ENCODE results near the gene MCC.

Gene MCC

DNA sequence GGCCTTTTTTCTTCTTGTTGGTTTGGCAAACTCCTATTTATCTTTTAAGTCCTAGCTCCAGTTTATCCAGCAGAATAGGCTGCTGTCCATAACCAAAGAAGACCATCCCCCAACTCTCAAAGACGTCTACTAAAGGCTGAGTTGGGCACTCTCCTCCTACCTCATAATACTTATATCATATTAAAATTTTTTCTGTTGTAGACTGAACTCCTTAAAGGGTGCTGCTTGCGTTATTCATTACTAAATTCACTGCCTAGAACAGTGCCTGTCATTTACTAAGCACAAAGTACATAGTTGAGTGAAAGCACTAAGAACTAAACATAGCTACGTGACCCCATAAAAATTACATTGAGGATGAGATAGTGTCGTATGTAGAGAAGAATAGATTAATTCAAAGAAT lies 490.0 kb downstream of the MCC start:
- TF ChIP-seq, protein P1, sequence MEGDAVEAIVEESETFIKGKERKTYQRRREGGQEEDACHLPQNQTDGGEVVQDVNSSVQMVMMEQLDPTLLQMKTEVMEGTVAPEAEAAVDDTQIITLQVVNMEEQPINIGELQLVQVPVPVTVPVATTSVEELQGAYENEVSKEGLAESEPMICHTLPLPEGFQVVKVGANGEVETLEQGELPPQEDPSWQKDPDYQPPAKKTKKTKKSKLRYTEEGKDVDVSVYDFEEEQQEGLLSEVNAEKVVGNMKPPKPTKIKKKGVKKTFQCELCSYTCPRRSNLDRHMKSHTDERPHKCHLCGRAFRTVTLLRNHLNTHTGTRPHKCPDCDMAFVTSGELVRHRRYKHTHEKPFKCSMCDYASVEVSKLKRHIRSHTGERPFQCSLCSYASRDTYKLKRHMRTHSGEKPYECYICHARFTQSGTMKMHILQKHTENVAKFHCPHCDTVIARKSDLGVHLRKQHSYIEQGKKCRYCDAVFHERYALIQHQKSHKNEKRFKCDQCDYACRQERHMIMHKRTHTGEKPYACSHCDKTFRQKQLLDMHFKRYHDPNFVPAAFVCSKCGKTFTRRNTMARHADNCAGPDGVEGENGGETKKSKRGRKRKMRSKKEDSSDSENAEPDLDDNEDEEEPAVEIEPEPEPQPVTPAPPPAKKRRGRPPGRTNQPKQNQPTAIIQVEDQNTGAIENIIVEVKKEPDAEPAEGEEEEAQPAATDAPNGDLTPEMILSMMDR (conservative IDR thresholded peaks at IDR 0.05; ENCODE audit: control insufficient read depth, insufficient read depth, low read depth, low read length), result no peak
- no peak overlapping the region for H3K4me3 ChIP-seq (ENCODE audit: control insufficient read depth, low read depth, low read length)
- DNase-seq (ENCODE audit: low read depth), result no peak

DNA sequence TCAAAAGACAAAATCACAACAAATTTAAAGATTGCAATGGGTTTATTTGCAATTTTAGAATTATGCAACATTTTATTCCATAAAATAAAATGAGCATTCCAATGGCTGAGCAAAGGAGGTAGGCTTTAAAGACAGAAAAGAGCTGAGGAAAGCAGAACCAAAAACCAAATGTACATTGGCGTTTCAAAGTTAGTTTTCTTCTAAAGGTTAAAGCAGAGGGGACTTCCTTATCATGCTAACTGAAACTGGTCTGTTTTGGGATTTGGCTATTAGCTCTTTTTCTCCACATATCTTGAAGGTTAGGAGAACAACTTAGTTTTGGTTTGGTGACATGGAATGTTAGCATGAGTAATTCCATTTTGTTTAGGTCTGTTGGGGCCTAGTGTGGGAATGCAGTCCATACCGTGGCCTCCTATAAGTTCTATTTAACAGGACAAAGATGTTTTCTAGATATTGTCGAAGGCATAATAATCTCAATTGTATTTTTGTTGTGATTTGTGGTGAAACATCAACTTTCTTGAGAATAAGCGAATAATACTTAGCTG lies 491.4 kb downstream of the MCC start:
- H3K4me3 ChIP-seq (ENCODE audit: control insufficient read depth, low read depth, low read length), result no peak overlapping the region
- DNase-seq (ENCODE audit: low read depth), result no peak
- TF ChIP-seq, protein P1 (conservative IDR thresholded peaks at IDR 0.05; ENCODE audit: control insufficient read depth, insufficient read depth, low read depth, low read length), result no peak

DNA sequence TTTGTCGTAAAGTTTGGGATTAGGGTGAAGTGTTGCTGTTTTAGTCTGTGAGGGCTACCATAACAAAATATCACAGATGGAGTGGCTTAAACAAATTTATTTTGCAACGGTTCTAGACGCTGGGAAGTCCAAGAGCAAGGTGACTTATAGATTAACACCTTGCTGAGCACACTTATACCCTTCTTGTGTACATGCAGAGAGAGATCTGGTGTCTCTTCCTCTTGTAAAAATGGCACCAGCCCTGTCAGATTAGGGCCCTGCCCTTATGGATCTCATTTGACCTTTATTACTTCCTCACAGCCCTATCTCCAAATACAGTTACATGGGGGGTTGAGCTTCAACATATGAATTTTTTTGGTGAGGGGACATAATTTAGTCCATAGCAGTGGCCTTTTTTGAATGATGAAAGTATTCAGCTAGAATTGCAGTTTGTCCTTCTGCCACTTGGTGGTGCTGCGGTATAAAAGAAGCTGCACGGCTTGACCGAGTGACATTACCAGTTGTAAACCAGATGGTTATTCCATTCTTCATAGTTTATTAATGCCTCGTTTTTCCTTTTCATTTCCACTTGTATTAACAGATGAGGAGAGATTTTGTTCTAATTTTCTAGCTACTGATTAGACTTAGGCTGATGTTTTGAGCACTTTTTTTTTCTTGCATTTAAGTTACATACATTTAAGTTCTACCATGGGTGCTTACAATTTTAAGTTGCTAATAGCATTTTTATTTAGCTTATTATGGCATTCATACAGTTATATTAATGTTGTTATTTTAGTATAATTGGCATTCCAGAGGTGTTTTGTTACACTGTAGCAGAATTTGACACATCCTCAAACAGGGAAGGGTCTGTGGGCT lies 492.3 kb downstream of the MCC start:
- H3K4me3 ChIP-seq (ENCODE audit: control insufficient read depth, low read depth, low read length), result no peak overlapping the region
- TF ChIP-seq, protein P1 (conservative IDR thresholded peaks at IDR 0.05; ENCODE audit: control insufficient read depth, insufficient read depth, low read depth, low read length), result peak; percentile 92
- peak; percentile 75 for DNase-seq (ENCODE audit: low read depth)

- TF ChIP-seq, protein P1 (conservative IDR thresholded peaks at IDR 0.05; ENCODE audit: control insufficient read depth, insufficient read depth, low read depth, low read length), result no peak
These were observed 502.0 kb downstream of the MCC start for GRCh38 chr5:112986224-112986623.

DNA sequence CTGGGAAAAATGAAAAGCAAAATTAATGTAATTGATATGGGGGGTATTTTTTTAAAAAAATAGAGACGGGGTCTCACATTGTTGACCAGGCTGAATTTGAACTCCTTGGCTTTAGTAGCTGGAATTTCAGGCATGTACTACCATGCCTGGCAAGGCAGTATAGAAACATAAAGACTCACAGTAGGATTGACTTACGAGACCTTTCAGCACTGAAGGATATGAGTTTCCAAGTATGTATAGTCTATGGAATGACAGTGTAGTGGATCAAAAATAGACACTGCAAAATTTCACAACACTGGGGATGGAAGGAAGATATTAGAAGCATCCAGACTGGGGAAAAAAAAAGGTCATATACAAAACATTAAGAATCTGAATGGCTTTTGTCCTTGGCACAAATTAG lies 504.9 kb downstream of the MCC start:
- H3K4me3 ChIP-seq (ENCODE audit: control insufficient read depth, low read depth, low read length), result no peak overlapping the region
- DNase-seq (ENCODE audit: low read depth), result no peak
- TF ChIP-seq, protein P1 (conservative IDR thresholded peaks at IDR 0.05; ENCODE audit: control insufficient read depth, insufficient read depth, low read depth, low read length), result no peak

More at GRCh38 chr5:112986224-112986623, 502.0 kb downstream of the MCC start:
- no peak overlapping the region for H3K4me3 ChIP-seq (ENCODE audit: control insufficient read depth, low read depth, low read length)
- no peak for DNase-seq (ENCODE audit: low read depth)

GRCh38 chr5:112979723-112980122 lies 508.5 kb downstream of the MCC start:
- no peak for DNase-seq (ENCODE audit: low read depth)
- H3K4me3 ChIP-seq (ENCODE audit: control insufficient read depth, low read depth, low read length), result no peak overlapping the region
- TF ChIP-seq, protein P1 (conservative IDR thresholded peaks at IDR 0.05; ENCODE audit: control insufficient read depth, insufficient read depth, low read depth, low read length), result no peak
